Osteocyte (in vitro differentiated cells): Measurements from ENCODE around the gene MCM3AP. TPM values are rescaled to one million over a fixed set of nuclear protein-coding genes. Genes with fewer than 3 reads are reported as not detected.

Experiments used
- DNase-seq: peaks from one replicate; pipeline ENCODE4 v3.0.0; 2021; ENCODE audit warnings: mixed read lengths; ENCODE audit not compliant: unreplicated experiment; ENCODE audit errors: extremely low spot score
- H3K27ac Mint-ChIP-seq: one replicate; pipeline ENCODE4 v1.8.0; 2021; ENCODE audit warnings: mild to moderate bottlenecking, mixed read lengths; ENCODE audit not compliant: unreplicated experiment
- H3K27me3 Mint-ChIP-seq: one replicate; pipeline ENCODE4 v1.8.0; 2021; ENCODE audit warnings: mixed read lengths; ENCODE audit not compliant: unreplicated experiment
- H3K36me3 Mint-ChIP-seq: one replicate; pipeline ENCODE4 v1.8.0; 2021; ENCODE audit warnings: mixed read lengths; ENCODE audit not compliant: unreplicated experiment
- H3K4me1 Mint-ChIP-seq: one replicate; pipeline ENCODE4 v1.8.0; 2021; ENCODE audit warnings: mixed read lengths; ENCODE audit not compliant: unreplicated experiment
- H3K4me3 Mint-ChIP-seq: one replicate; pipeline ENCODE4 v1.8.0; 2021; ENCODE audit warnings: mild to moderate bottlenecking, moderate library complexity, mixed read lengths; ENCODE audit not compliant: unreplicated experiment
- H3K9me3 Mint-ChIP-seq: one replicate; pipeline ENCODE4 v1.8.0; 2021; ENCODE audit warnings: mixed read lengths; ENCODE audit not compliant: unreplicated experiment
- total RNA-seq: library from RNA; stranded (reverse); gene quantifications from 2 replicates; pipeline ENCODE4 v1.2.1, GENCODE V29; 2021
- TF ChIP-seq, protein P1 (sequence below): fragments of 200-600 bp; sonication (generic); IDR thresholded peaks from 2 replicates; pipeline ENCODE4 v1.5.0; 2021; ENCODE audit warnings: antibody characterized with exemption, mild to moderate bottlenecking, moderate library complexity

MCM3AP gene
- total RNA-seq, 1 donor from 2014 or later: 105 TPM

DNA sequence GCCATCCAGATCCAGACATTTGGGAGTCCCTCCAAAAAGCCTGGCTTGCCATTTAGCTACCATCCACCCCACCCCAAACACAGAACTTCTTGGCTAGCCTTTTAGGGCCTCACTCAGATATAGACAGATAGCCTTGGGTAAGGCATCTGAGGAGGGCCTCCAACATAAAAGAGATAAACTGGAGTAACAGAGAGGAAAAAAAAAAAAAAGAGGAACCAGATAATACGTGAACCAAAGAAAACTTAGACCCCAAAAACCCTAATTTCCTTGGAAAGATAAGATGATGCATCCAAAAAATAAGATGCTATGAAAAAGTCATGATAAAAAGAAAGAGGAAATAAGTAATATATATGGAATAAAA lies 37.0 kb downstream of the MCM3AP start:
- no peak overlapping the region for H3K4me3 Mint-ChIP-seq
- DNase-seq: no peak

DNA sequence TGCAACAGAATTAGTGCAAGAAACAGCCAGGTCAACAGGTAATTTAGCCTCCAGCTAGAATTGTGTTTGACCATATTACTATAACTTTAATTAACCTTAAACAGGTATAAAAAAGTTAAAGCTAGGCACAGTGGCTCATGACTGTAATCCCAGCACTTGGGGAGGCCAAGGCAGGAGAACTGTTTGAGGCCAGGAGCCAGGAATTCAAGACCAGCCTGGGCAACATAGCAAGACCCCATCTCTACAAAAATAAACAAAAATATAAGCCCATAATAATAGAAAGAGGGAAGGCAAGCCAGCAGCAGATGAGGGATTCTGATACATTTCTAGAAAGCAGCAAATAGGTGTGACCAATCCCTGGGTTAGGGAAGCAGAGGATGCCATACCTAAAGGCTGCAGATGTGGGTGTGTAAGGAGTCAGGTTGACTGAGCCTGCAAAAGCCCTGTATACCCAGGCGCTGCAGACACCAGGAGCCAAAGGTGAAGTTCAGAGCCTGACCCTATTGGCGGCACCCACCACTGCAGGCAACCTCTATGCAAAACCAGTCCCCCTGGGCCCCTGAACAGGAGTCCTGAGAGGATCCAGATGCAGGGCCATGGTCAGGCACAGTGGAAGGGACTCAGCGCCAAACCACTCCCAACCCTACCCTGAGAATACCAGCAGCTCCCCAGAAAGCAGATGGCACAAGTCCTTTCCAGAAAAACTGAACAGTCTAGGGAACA lies 37.6 kb downstream of the MCM3AP start:
- Mint-ChIP-seq H3K27me3 (no peaks in the 10 kb centered on the region), H3K36me3 (peaks cover 58% of the 10 kb centered on the region), H3K4me3 (no peak overlapping the region), H3K9me3 (no peaks in the 10 kb centered on the region), H3K4me1 (no peaks in the 10 kb centered on the region), H3K27ac (no peak overlapping the region)
- no peak for DNase-seq
- TF ChIP-seq, protein P1, sequence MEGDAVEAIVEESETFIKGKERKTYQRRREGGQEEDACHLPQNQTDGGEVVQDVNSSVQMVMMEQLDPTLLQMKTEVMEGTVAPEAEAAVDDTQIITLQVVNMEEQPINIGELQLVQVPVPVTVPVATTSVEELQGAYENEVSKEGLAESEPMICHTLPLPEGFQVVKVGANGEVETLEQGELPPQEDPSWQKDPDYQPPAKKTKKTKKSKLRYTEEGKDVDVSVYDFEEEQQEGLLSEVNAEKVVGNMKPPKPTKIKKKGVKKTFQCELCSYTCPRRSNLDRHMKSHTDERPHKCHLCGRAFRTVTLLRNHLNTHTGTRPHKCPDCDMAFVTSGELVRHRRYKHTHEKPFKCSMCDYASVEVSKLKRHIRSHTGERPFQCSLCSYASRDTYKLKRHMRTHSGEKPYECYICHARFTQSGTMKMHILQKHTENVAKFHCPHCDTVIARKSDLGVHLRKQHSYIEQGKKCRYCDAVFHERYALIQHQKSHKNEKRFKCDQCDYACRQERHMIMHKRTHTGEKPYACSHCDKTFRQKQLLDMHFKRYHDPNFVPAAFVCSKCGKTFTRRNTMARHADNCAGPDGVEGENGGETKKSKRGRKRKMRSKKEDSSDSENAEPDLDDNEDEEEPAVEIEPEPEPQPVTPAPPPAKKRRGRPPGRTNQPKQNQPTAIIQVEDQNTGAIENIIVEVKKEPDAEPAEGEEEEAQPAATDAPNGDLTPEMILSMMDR: no peak

More for the DNA sequence above, 37.0 kb downstream of the MCM3AP start:
- peaks cover 54% of the 10 kb centered on the region for H3K36me3 Mint-ChIP-seq
- no peaks in the 10 kb centered on the region for H3K27me3 Mint-ChIP-seq
- H3K9me3 Mint-ChIP-seq: no peaks in the 10 kb centered on the region
- no peak overlapping the region for H3K27ac Mint-ChIP-seq
- no peaks in the 10 kb centered on the region for H3K4me1 Mint-ChIP-seq
- TF ChIP-seq, protein P1: no peak

DNA sequence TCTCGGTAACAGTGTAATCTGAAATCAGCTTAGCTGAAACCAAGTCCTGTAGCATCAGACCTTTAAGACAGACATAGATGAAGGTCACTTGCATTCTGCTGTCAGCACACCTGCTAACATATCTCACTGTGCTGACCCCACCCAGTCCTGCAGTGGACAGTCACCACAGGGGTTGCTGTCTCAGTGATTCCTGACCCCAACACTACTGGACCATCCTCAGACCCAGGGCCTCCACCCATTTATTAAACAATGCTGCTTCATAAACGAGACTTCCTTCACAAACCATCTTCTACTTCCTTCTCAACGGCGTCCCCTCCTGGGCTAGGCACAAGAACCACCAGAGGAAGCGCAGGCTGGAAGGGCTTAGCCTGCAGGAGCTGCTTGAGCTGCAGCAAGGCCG lies 39.1 kb downstream of the MCM3AP start:
- Mint-ChIP-seq H3K4me1 (no peaks in the 10 kb centered on the region), H3K27me3 (no peaks in the 10 kb centered on the region), H3K27ac (no peak overlapping the region), H3K4me3 (no peak overlapping the region), H3K36me3 (peaks cover 61% of the 10 kb centered on the region), H3K9me3 (no peaks in the 10 kb centered on the region)
- DNase-seq: no peak
- TF ChIP-seq, protein P1: no peak

DNA sequence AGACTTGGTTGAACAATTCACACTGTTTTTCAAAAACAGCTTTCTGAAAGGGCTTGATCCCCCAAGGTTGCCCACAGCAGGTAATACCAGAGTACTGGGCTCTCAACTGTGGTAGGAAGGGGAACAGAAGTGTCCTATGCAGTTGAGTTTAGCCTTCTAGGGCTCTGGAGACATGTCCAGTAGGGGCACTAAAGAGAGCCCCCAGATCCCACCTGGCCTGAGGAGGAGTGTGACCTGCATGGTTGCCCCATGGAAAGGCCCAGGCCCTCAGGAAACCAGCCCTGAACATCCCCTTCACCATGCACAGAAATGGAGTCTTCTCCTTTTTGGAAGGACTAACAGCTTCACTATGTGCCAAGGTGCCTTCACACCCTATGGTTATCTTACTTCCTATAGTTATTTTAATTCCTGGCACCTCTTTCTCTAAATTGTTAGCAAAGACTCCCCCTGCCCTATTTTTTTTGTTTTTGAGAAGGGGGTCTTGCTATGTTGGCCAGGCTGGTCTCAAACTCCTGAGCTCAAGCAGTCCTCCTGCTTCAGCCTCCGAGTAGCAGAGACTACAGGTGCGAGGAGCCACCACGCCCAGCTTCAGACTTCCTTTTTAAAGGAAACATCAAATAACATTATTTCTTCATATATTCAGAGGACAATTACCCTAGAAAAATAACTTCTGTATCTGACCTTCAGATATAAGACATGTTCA lies 40.0 kb downstream of the MCM3AP start:
- no peak overlapping the region for H3K4me3 Mint-ChIP-seq

DNA sequence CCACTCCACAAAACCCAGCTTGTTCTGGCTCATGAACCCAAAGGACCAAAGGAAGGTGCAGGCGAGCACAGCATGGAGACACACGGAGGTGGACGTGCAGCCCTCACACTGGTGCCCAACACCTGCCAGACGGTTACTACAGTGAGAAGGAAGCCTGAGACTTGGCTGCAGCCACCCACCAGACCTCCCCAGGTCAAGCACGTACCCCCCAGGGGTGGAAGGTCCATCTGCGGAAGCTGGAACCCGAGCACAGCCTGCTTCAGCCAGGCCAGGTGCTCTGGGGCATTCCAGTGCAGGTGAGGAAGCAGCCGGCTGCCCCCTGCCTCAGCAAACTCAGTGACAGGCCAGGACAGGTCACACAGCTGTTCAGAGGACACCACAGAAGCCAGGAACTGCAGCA lies 40.8 kb downstream of the MCM3AP start:
- H3K27me3 Mint-ChIP-seq: no peaks in the 10 kb centered on the region
- no peak overlapping the region for H3K4me3 Mint-ChIP-seq
- H3K27ac Mint-ChIP-seq: no peak overlapping the region
- H3K36me3 Mint-ChIP-seq: peaks cover 57% of the 10 kb centered on the region
- DNase-seq: no peak
- TF ChIP-seq, protein P1: no peak
- H3K4me1 Mint-ChIP-seq: no peaks in the 10 kb centered on the region
- no peaks in the 10 kb centered on the region for H3K9me3 Mint-ChIP-seq

More for the DNA sequence above, 40.0 kb downstream of the MCM3AP start:
- no peak overlapping the region for H3K27ac Mint-ChIP-seq
- TF ChIP-seq, protein P1: no peak
- H3K27me3 Mint-ChIP-seq: no peaks in the 10 kb centered on the region
- no peak for DNase-seq
- H3K36me3 Mint-ChIP-seq: peaks cover 60% of the 10 kb centered on the region
- H3K4me1 Mint-ChIP-seq: no peaks in the 10 kb centered on the region
- no peaks in the 10 kb centered on the region for H3K9me3 Mint-ChIP-seq
